PC-3 (cell line): ENCODE results near the gene BFAR. TPM values are rescaled to one million over a fixed set of nuclear protein-coding genes. Genes with fewer than 3 reads are reported as not detected.
"Not testable (repeated sequence)": the region's sequence is repeated elsewhere in the genome, so short reads cannot be mapped to it uniquely, and the experiment has no call there.

Source experiments
- ATAC-seq: fragments of 200-7000 bp; cut with Tn5 transposase; 2 replicates; pipeline ENCODE4 v1.9.1; 2020; ENCODE audit warnings: mild to moderate bottlenecking, moderate library complexity
- BruUV-seq: library from RNA; stranded (reverse); fragments of 400-500 nt; replicated peaks from 2 replicates; lab custom pipeline; 2021; lab: Mats Ljungman, UMichigan
- CTCF ChIA-PET: fragments of 300-600 bp; sonication (Branson Sonifier 250); formaldehyde crosslinking; loops from one replicate; lab custom pipeline; 2022; ENCODE audit warnings: antibody characterized with exemption; lab: Charles Lee
- POLR2A ChIA-PET: fragments of 300-600 bp; sonication (Branson Sonifier 250); formaldehyde crosslinking; loops from one replicate; lab custom pipeline; 2022; ENCODE audit warnings: antibody characterized with exemption; ENCODE audit not compliant: unreplicated experiment; lab: Charles Lee
- DNase-seq: peaks from one replicate; pipeline ENCODE4 v3.0.0-alpha.2; 2015
- H2AFZ ChIP-seq: fragments of 300-600 bp; sonication (generic); 2 replicates; pipeline ENCODE4 v1.6.0; 2016; ENCODE audit warnings: antibody characterized with exemption, low read length
- H3F3A ChIP-seq: fragments of 300-600 bp; sonication (generic); one replicate; pipeline ENCODE4 v1.6.0; 2017; ENCODE audit warnings: antibody characterized with exemption, low read length, control low read depth, mild to moderate bottlenecking; ENCODE audit not compliant: unreplicated experiment
- H3K27ac ChIP-seq: fragments of 300-600 bp; sonication (generic); 2 replicates; pipeline ENCODE4 v1.5.1; 2016; ENCODE audit warnings: mild to moderate bottlenecking, low read length
- H3K27me3 ChIP-seq: fragments of 300-600 bp; sonication (generic); 2 replicates; pipeline ENCODE4 v1.6.1; 2016; ENCODE audit warnings: low read length, mixed read lengths
- H3K36me3 ChIP-seq: fragments of 300-600 bp; sonication (generic); 2 replicates; pipeline ENCODE4 v1.6.1; 2016; ENCODE audit warnings: low read depth, mixed run types, low read length, mixed read lengths
- H3K4me1 ChIP-seq: fragments of 300-600 bp; sonication (generic); 2 replicates; pipeline ENCODE4 v1.5.1; 2016; ENCODE audit warnings: low read length; ENCODE audit not compliant: insufficient read depth
- H3K4me2 ChIP-seq: fragments of 300-600 bp; sonication (generic); 2 replicates; pipeline ENCODE4 v1.6.0; 2016; ENCODE audit warnings: low read length
- H3K4me3 ChIP-seq: fragments of 300-600 bp; sonication (generic); 2 replicates; pipeline ENCODE4 v1.5.1; 2016; ENCODE audit warnings: mild to moderate bottlenecking, low read length, mixed read lengths
- H3K79me2 ChIP-seq: fragments of 300-600 bp; sonication (generic); 2 replicates; pipeline ENCODE4 v1.6.1; 2017; ENCODE audit warnings: low read length, mixed read lengths
- H3K9ac ChIP-seq: fragments of 300-600 bp; sonication (generic); 2 replicates; pipeline ENCODE4 v1.6.0; 2016; ENCODE audit warnings: mild to moderate bottlenecking, low read length
- H3K9me2 ChIP-seq: fragments of 300-600 bp; sonication (generic); replicated peaks from 2 replicates; pipeline ENCODE4 v1.6.1; 2016; ENCODE audit warnings: mixed run types, low read length, mixed read lengths
- H3K9me3 ChIP-seq: fragments of 300-600 bp; sonication (generic); 2 replicates; pipeline ENCODE4 v1.6.1; 2016; ENCODE audit warnings: low read length, mixed read lengths
- H4K20me1 ChIP-seq: fragments of 300-600 bp; sonication (generic); 2 replicates; pipeline ENCODE4 v1.6.1; 2016; ENCODE audit warnings: low read length, mixed read lengths
- EZH2 ChIP-seq: fragments of 300-600 bp; sonication (generic); IDR thresholded peaks from one replicate; pipeline ENCODE4 v1.6.1; 2017; ENCODE audit warnings: antibody characterized with exemption, mild to moderate bottlenecking, low read length; ENCODE audit not compliant: unreplicated experiment
- EZH2phosphoT487 ChIP-seq: fragments of 300-600 bp; sonication (generic); IDR thresholded peaks from 2 replicates; pipeline ENCODE4 v1.6.1; 2018; ENCODE audit warnings: mild to moderate bottlenecking, antibody characterized with exemption, low read length, borderline replicate concordance
- intact Hi-C: fragments of 100-400 bp; cut with micrococcal nuclease; formaldehyde crosslinking; loops from 2 replicates; pipeline ENCODE4 v1.9.0; 2023
- total RNA-seq: library from RNA; depleted of rRNA; stranded (reverse); fragments of >200 nt; gene quantifications from 2 replicates; pipeline ENCODE4 v1.2.3, GENCODE V29; 2014
- TF ChIP-seq, protein P1 (sequence below): fragments of 300-600 bp; sonication (generic); conservative IDR thresholded peaks from 2 replicates; pipeline ENCODE4 v1.5.1; 2017; ENCODE audit warnings: antibody characterized with exemption, low read depth, mild to moderate bottlenecking, low read length

The BFAR gene
- total RNA-seq, 1 experiment from 2014 or later: 26.9 TPM

- Histone ChIP-seq H3K9me2 (no peaks in the 10 kb centered on the region), H3F3A (peaks cover under 1% of the 10 kb centered on the region), H3K4me2 (no peak overlapping the region), H2AFZ (no peak overlapping the region), H3K4me1 (peaks cover 15% of the 10 kb centered on the region), H4K20me1 (peaks cover 12% of the 10 kb centered on the region; the same call in 1 of the 2 replicates), H3K27me3 (no peaks in the 10 kb centered on the region), H3K9me3 (no peaks in the 10 kb centered on the region), H3K36me3 (peaks cover 5% of the 10 kb centered on the region; the same call in 1 of the 2 replicates), H3K27ac (no peak overlapping the region), H3K4me3 (no peak overlapping the region), H3K79me2 (peaks cover 74% of the 10 kb centered on the region), H3K9ac (no peak overlapping the region)
- POLR2A ChIA-PET: no interaction called here
- no peak for DNase-seq
- TF ChIP-seq EZH2phosphoT487: no peak
- TF ChIP-seq, protein P1, sequence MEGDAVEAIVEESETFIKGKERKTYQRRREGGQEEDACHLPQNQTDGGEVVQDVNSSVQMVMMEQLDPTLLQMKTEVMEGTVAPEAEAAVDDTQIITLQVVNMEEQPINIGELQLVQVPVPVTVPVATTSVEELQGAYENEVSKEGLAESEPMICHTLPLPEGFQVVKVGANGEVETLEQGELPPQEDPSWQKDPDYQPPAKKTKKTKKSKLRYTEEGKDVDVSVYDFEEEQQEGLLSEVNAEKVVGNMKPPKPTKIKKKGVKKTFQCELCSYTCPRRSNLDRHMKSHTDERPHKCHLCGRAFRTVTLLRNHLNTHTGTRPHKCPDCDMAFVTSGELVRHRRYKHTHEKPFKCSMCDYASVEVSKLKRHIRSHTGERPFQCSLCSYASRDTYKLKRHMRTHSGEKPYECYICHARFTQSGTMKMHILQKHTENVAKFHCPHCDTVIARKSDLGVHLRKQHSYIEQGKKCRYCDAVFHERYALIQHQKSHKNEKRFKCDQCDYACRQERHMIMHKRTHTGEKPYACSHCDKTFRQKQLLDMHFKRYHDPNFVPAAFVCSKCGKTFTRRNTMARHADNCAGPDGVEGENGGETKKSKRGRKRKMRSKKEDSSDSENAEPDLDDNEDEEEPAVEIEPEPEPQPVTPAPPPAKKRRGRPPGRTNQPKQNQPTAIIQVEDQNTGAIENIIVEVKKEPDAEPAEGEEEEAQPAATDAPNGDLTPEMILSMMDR: no peak
- TF ChIP-seq EZH2: no peak
- BruUV-seq: no TSS peak
- CTCF ChIA-PET: no interaction called here
- no peak for ATAC-seq
- intact Hi-C loops: no loop called here
Observed at GRCh38 chr16:14635395-14636165, 2.8 kb downstream of the BFAR start.

DNA sequence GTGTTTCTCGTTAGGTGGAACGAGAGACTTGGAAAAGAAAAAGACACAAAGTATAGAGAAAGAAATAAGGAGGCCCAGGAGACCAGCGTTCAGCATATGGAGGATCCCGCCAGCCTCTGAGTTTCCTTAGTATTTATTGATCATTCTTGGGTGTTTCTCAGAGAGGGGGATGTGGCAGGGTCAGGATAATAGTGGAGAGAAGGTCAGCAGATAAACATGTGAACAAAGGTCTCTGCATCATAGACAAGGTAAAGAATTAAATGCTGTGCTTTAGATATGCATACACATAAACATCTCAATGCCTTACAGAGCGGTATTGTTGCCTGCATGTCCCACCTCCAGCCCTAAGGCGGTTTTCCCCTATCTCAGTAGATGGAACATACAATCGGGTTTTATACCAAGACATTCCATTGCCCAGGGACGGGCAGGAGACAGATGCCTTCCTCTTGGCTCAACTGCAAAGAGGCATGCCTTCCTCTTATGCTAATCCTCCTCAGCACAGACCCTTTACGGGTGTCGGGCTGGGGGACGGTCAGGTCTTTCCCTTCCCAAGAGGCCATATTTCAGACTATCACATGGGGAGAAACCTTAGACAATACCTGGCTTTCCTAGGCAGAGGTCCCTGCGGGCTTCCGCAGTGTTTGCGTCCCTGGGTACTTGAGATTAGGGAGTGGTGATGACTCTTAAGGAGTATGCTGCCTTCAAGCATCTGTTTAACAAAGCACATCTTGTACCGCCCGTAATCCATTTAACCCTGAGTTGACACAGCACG is 3.6 kb downstream of the BFAR start:
- POLR2A ChIA-PET, H3K4me2 ChIP-seq, H3K27ac ChIP-seq, BruUV-seq, DNase-seq, H3K36me3 ChIP-seq, H3K9me3 ChIP-seq, ATAC-seq, H3K4me3 ChIP-seq, H2AFZ ChIP-seq, H3K27me3 ChIP-seq, H3F3A ChIP-seq, CTCF ChIA-PET, H3K9ac ChIP-seq, intact Hi-C loops, H3K9me2 ChIP-seq: not testable (repeated sequence)
- peaks cover 80% of the 10 kb centered on the region for H3K79me2 ChIP-seq
- peaks cover 14% of the 10 kb centered on the region for H3K4me1 ChIP-seq
- H4K20me1 ChIP-seq: peaks cover 12% of the 10 kb centered on the region; the same call in 1 of the 2 replicates

DNA sequence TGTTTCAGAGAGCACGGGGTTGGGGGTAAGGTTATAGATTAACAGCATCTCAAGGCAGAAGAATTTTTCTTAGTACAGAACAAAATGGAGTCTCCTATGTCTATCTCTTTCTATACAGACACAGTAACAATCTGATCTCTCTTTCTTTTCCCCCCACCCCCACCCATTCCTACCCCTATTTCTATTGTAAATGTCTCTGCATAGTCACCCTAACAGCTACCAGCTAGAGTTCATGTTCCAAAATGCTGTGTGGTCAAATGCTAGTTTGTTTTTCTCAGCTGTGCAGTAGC is 4.1 kb downstream of the BFAR start:
- H3K36me3 ChIP-seq, BruUV-seq, H3K9ac ChIP-seq, H3K9me2 ChIP-seq, H3F3A ChIP-seq, DNase-seq, CTCF ChIA-PET, H2AFZ ChIP-seq, H3K27ac ChIP-seq, intact Hi-C loops, H3K9me3 ChIP-seq, POLR2A ChIA-PET, H3K4me2 ChIP-seq, ATAC-seq, H3K27me3 ChIP-seq, H3K4me3 ChIP-seq: not testable (repeated sequence)
- Histone ChIP-seq H3K4me1 (peaks cover 12% of the 10 kb centered on the region), H4K20me1 (peaks cover 12% of the 10 kb centered on the region; the same call in 1 of the 2 replicates), H3K79me2 (peaks cover 86% of the 10 kb centered on the region)
